Activated naive CD8-positive, alpha-beta T cell treated with anti-CD3 and anti-CD28 coated beads, Interleukin-2, amount 50 U/mL, for 24 hours (primary cell): ENCODE results near the gene AURKAIP1.
"Not testable (repeated sequence)": the region's sequence is repeated elsewhere in the genome, so short reads cannot be mapped to it uniquely, and the experiment has no call there.

ENCODE experiments used
- ATAC-seq: fragments of 150-1000 bp; cut with Tn5 transposase; one replicate; pipeline ENCODE4 v1.10.0; 2021
- DNase-seq: peaks from one replicate; pipeline ENCODE4 v3.0.0; 2021
- H3K27ac Mint-ChIP-seq: one replicate; pipeline ENCODE4 v1.8.0; 2021; ENCODE audit warnings: mild to moderate bottlenecking, mixed read lengths
- H3K27me3 Mint-ChIP-seq: one replicate; pipeline ENCODE4 v1.8.0; 2021; ENCODE audit warnings: mixed read lengths
- H3K36me3 Mint-ChIP-seq: one replicate; pipeline ENCODE4 v1.8.0; 2021; ENCODE audit warnings: low read depth, mixed read lengths
- H3K4me1 Mint-ChIP-seq: one replicate; pipeline ENCODE4 v1.8.0; 2021; ENCODE audit warnings: mixed read lengths
- H3K4me3 Mint-ChIP-seq: one replicate; pipeline ENCODE4 v1.8.0; 2021; ENCODE audit warnings: mild to moderate bottlenecking, moderate library complexity, mixed read lengths
- H3K9me3 Mint-ChIP-seq: one replicate; pipeline ENCODE4 v1.8.0; 2021; ENCODE audit warnings: mixed read lengths

AURKAIP1 gene

DNA sequence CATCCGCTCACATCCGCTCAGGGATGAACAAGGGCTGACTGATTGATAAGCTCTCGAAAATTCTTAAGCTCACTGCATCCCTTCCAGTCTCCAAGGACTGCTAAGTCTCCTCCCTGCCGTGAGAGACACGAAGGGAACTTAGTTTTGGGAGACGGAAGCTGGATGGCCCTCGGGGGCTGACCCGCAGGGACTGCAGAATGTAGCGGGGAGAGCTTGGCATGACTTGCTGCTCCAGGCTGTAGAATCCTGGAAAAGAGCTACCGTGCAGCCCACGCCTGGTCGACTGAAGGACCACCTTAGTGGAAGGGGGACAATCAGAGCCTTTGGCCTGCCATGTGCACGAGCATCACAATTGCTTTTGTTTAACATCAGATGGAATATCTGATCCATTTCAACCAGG is 40.7 kb upstream of the AURKAIP1 start:
- Mint-ChIP-seq H3K27ac (no peak overlapping the region), H3K27me3 (peaks cover 2% of the 10 kb centered on the region), H3K4me3 (no peak overlapping the region), H3K36me3 (no peaks in the 10 kb centered on the region), H3K9me3 (no peaks in the 10 kb centered on the region), H3K4me1 (peaks cover 3% of the 10 kb centered on the region)
- DNase-seq (no peak), ATAC-seq (no peak)

DNA sequence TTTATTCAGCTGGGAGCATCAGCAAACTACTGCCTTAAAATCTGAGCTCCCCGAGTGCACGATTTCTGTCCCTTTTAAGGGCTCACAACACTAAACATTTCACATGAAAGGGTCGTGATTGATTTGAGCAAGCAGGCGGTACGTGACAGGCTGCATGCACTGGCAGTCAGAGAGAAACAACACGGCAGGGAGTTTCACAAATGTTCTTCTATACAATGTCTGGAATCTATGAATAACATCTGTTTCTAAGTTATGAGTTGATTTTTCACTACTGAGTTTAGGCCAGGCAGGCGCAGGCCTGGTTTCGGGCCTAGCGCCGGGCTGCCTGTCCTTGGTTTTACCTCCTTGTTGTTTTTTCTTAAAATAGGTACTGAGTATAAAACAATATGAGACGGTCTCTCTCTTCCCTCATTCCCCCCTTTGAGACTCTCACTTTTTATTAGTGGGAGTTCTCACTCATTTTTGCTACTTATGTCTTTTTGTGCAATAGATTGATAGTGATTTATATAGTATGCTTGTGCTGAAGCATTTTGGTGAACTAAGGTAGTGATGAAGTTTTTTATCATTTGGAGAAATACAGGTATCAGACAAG is 37.4 kb upstream of the AURKAIP1 start:
- H3K4me3 Mint-ChIP-seq, H3K27ac Mint-ChIP-seq, H3K9me3 Mint-ChIP-seq, DNase-seq, ATAC-seq, H3K27me3 Mint-ChIP-seq: not testable (repeated sequence)
- Mint-ChIP-seq H3K4me1 (peaks cover 16% of the 10 kb centered on the region), H3K36me3 (peaks cover 17% of the 10 kb centered on the region)

- no peaks in the 10 kb centered on the region for H3K9me3 Mint-ChIP-seq
- ATAC-seq (no peak), DNase-seq (no peak)
- no peaks in the 10 kb centered on the region for H3K27me3 Mint-ChIP-seq
- peaks cover 19% of the 10 kb centered on the region for H3K4me1 Mint-ChIP-seq
- peaks cover 19% of the 10 kb centered on the region for H3K36me3 Mint-ChIP-seq
- H3K27ac Mint-ChIP-seq = no peak overlapping the region
- no peak overlapping the region for H3K4me3 Mint-ChIP-seq
Observed at GRCh38 chr1:1411626-1412025, 36.6 kb upstream of the AURKAIP1 start.

- DNase-seq, ATAC-seq, H3K27ac Mint-ChIP-seq, H3K9me3 Mint-ChIP-seq, H3K27me3 Mint-ChIP-seq, H3K4me3 Mint-ChIP-seq: not testable (repeated sequence)
- H3K36me3 Mint-ChIP-seq = peaks cover 31% of the 10 kb centered on the region
- H3K4me1 Mint-ChIP-seq = peaks cover 31% of the 10 kb centered on the region
Observed at GRCh38 chr1:1410238-1410637, 35.2 kb upstream of the AURKAIP1 start.

GRCh38 chr1:1407636-1408318 is 32.8 kb upstream of the AURKAIP1 start:
- Mint-ChIP-seq H3K9me3 (no peaks in the 10 kb centered on the region), H3K27ac (peak overlapping the region; percentile 95), H3K4me3 (peak overlapping the region; percentile 94), H3K4me1 (peaks cover 45% of the 10 kb centered on the region), H3K27me3 (no peaks in the 10 kb centered on the region), H3K36me3 (peaks cover 50% of the 10 kb centered on the region)
- peak; percentile 4 for ATAC-seq
- peak; percentile 32 for DNase-seq

GRCh38 chr1:1406821-1407635 is 32.0 kb upstream of the AURKAIP1 start, which contains the start of gene MRPL20:
TSS of gene MRPL20 (minus strand) at chr1:1407293. CDS start at chr1:1407217, 76 bp downstream.
- ATAC-seq (peak; percentile 95), DNase-seq (peak; percentile 97)
- Mint-ChIP-seq H3K9me3 (no peaks in the 10 kb centered on the region), H3K4me3 (peak within 1 kb of the TSS; percentile 94), H3K36me3 (peaks cover 56% of the 10 kb centered on the region), H3K27ac (peak within 1 kb of the TSS; percentile 95), H3K27me3 (no peaks in the 10 kb centered on the region), H3K4me1 (peaks cover 49% of the 10 kb centered on the region)

DNA sequence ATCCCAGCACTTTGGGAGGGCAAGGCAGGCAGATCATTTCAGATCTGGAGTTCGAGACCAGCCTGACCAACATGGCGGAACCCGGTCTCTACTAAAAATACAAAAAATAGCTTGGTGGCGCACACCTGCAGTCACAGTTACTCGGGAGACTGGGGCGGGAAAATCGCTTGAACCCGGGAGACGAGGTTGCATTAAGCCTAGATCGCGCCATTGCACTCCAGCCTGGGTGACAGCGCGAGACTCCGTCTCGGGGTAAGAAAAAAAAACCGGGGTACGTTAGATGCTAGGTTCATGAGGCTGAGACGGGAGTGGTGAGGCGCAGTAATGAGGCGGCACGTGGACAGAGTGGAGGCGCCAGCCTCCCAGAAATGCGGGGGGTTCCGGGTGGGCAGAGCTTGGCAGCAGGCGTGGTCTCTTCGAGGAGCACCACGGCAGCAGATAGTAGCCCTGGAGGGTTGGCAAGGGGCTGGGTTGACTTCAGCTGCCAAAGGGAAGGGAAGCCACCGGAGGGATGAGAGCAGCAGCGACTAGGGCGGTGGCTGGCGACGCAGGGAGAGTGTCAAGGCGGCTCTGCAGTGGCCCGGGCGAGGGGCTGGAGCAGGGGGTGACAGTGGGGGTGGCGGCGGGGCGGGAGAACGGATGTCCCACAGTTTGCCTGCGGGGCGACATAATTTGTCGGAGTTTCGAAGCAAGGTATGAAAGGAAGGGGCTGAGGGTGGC is 31.3 kb upstream of the AURKAIP1 start:
- peak overlapping the region; percentile 94 for H3K4me3 Mint-ChIP-seq
- H3K27me3 Mint-ChIP-seq = no peaks in the 10 kb centered on the region
- no peak for DNase-seq
- H3K27ac Mint-ChIP-seq = peak overlapping the region; percentile 95
- H3K36me3 Mint-ChIP-seq = peaks cover 63% of the 10 kb centered on the region
- peak; percentile 5 for ATAC-seq
- no peaks in the 10 kb centered on the region for H3K9me3 Mint-ChIP-seq
- H3K4me1 Mint-ChIP-seq = peaks cover 57% of the 10 kb centered on the region

- Mint-ChIP-seq H3K4me3 (peak overlapping the region; percentile 16), H3K36me3 (peaks cover 71% of the 10 kb centered on the region), H3K4me1 (peaks cover 60% of the 10 kb centered on the region), H3K27ac (peak overlapping the region; percentile 77), H3K27me3 (no peaks in the 10 kb centered on the region), H3K9me3 (no peaks in the 10 kb centered on the region)
- no peak for DNase-seq
- ATAC-seq = no peak
Observed at GRCh38 chr1:1403653-1404052, 28.6 kb upstream of the AURKAIP1 start.

DNA sequence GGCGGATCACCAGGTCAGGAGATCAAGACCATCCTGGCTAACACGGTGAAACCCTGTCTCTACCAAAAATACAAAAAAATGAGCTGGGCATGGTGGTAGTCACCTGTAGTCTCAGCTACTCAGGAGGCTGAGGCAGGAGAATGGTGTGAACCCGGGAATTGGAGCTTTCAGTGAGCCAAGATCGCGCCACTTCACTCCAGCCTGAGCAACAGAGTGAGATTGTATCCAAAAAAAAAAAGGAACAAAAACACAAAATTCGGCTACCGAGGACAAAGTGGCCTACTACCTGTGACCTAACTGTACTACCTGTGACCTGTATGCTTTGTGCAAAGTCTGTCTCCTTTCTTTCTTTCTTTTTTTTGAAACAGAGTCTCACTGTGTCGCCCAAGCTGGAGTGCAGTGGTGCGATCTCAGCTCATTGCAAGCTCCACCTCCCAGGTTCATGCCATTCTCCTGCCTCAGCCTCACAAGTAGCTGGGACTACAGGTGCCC is 27.9 kb upstream of the AURKAIP1 start:
- not testable (repeated sequence) for H3K9me3 Mint-ChIP-seq, H3K4me3 Mint-ChIP-seq, H3K27me3 Mint-ChIP-seq, ATAC-seq, DNase-seq
- peaks cover 59% of the 10 kb centered on the region for H3K4me1 Mint-ChIP-seq
- H3K36me3 Mint-ChIP-seq = peaks cover 72% of the 10 kb centered on the region
- peak overlapping the region; percentile 77 for H3K27ac Mint-ChIP-seq

- H3K27me3 Mint-ChIP-seq = no peaks in the 10 kb centered on the region
- H3K4me1 Mint-ChIP-seq = peaks cover 66% of the 10 kb centered on the region
- H3K4me3 Mint-ChIP-seq = peak overlapping the region; percentile 95
- peaks cover 74% of the 10 kb centered on the region for H3K36me3 Mint-ChIP-seq
- H3K27ac Mint-ChIP-seq = peak overlapping the region; percentile 80
- ATAC-seq = no peak
- no peaks in the 10 kb centered on the region for H3K9me3 Mint-ChIP-seq
- peak; percentile 60 for DNase-seq
Observed at GRCh38 chr1:1402072-1402900, 27.3 kb upstream of the AURKAIP1 start.

GRCh38 chr1:1401457-1402010 is 26.5 kb upstream of the AURKAIP1 start:
- Mint-ChIP-seq H3K27me3 (no peaks in the 10 kb centered on the region), H3K4me1 (peaks cover 65% of the 10 kb centered on the region), H3K27ac (peak overlapping the region; percentile 80), H3K9me3 (no peaks in the 10 kb centered on the region), H3K36me3 (peaks cover 74% of the 10 kb centered on the region), H3K4me3 (peak overlapping the region; percentile 95)
- no peak for ATAC-seq
- no peak for DNase-seq

DNA sequence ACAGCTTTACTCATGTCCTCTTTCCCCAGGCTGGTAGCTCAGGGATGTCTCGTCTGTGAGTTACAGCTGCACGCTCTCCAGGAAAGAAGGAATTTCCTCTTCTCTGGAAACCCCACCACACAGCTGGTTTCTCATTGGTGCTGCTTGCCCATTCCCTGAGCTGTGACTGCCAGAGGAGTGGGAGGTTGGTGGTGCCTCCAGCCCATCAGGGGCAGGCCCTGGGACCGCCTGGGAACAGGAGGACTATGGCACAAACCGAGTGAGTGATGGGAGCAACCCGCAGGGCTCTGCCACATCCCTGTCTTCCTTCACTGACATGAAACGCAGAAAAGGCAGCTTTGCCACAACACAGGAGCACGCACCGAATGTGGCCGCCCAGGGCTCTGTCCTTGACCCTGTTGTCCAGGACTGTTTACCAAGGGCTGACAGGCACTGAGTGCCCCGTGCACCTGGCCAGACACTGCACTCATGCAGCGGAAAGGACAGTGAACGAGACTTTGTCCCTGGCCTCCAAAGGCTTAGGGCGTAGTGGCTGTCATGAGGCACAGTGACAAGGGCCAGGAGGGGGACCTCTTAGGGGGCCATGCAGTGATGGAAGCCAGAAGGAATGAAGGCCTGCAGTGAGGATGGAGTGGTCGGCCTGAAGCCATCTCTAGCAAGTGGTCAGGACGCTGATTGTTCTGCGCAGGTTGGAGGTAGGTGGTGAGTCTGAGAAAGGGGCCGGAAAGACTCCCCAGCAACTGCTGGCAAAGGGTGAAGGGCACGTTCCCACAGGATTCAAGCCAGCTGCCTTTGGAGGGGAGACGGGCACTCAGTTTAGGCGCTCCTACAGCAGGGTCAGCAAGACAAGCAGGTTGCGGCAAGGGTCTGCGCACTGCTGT is 25.8 kb upstream of the AURKAIP1 start:
- Mint-ChIP-seq H3K27ac (peak overlapping the region; percentile 89), H3K27me3 (no peaks in the 10 kb centered on the region), H3K9me3 (no peaks in the 10 kb centered on the region), H3K4me3 (peak overlapping the region; percentile 95), H3K4me1 (peaks cover 60% of the 10 kb centered on the region), H3K36me3 (peaks cover 68% of the 10 kb centered on the region)
- no peak for ATAC-seq
- no peak for DNase-seq
